Colonic mucosa (tissue), 4 donors: ENCODE measurements around the gene GNAO1. TPM values are rescaled to one million over a fixed set of nuclear protein-coding genes. Genes with fewer than 3 reads are reported as not detected.

Experiments
- DNase-seq: peaks from one replicate; pipeline ENCODE4 v3.0.0-alpha.2; 2020
- H3K27ac ChIP-seq: fragments of 200-600 bp; one replicate; pipeline ENCODE4 v1.8.0; 2021
- H3K27me3 ChIP-seq: fragments of 200-600 bp; one replicate; pipeline ENCODE4 v1.8.0; 2021
- H3K36me3 ChIP-seq: fragments of 200-600 bp; one replicate; pipeline ENCODE4 v1.8.0; 2021
- H3K4me1 ChIP-seq: fragments of 200-600 bp; one replicate; pipeline ENCODE4 v1.8.0; 2021; ENCODE audit warnings: mild to moderate bottlenecking
- H3K4me3 ChIP-seq: fragments of 200-600 bp; one replicate; pipeline ENCODE4 v1.8.0; 2021
- H3K9ac ChIP-seq, 2 donors: one replicate each; pipeline ENCODE4 v1.7.0; 2013; ENCODE audit warnings: control low read depth in 2 of 2, low read depth in 2 of 2, low read length in 2 of 2
- H3K9me3 ChIP-seq: fragments of 200-600 bp; one replicate; pipeline ENCODE4 v1.8.0; 2021
- CTCF ChIP-seq: fragments of 200-600 bp; IDR thresholded peaks from one replicate; pipeline ENCODE4 v1.8.0; 2022; ENCODE audit warnings: antibody characterized with exemption, mild to moderate bottlenecking
- intact Hi-C: fragments of 100-400 bp; cut with DNase I; formaldehyde crosslinking; loops from one replicate; pipeline ENCODE4 v1.14.1; 2022
- total RNA-seq, 2 donors: library from RNA; stranded (reverse); fragmentation: NEBNext Ultra II Directional in 1 of 2; extraction: Animal tissue kit (Norgen Biotek cat#: 25700) in 1 of 2; gene quantifications; one replicate each; pipeline ENCODE4 v1.2.1, GENCODE V29; 2021
- donor health status: healthy.
- donor health status: DM: no; HTN: no; CAD: no.
- donor health status: DM: no; HTN: no; CAD: no.

Gene GNAO1
- total RNA-seq, 2 donors from 2014 or later, result 1.7 to 10.8 TPM

DNA sequence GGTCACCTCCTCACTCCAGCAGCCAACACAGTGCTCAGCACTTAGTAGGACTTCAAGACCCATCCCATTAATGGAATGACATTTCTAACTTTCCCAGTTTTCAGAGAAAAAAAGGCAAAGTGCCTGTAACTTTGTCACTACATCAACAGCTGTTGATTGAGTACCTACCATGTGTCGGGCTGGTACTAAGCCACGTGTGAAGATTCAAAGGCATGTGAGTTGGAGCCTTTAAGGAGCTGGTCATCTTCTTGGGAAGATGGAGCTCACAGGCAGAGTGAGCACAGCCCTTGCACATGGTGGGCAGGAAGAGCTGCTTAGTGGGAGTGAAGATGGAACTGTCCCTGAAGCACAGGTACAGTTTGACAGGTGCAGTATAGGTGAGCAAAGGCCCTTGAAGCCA, 88.6 kb downstream of the GNAO1 start:
- H3K9me3 ChIP-seq, result no peaks in the 10 kb centered on the region
- H3K27ac ChIP-seq, result no peak overlapping the region
- intact Hi-C loops, result no loop called here

DNA sequence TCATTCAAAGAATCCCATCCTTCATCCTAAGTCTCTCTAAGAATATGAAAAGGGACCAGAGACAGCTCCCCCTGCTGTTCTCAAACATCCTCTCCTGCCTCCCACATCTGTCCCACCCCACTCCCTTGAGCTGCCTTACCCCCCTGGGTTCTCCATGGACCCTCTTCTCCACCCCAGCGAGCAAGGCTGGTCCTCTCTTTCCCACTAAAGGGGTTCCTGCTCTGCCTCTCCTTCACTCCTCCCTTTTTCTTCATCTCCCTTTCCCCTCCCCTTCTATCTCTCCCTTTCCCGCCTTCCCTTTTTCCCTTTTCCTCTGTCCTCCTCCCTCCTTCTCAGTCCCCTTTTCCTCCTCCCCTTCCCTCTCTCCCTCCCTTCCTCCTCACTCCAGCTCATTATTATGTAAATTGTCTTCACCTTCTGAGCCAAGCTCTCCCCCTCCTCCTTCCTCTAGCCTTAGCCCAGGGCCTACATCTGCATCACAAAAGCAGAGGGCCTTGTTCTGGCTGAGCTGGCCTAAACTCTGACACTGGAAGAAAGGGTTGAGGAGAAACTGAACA, 90.0 kb downstream of the GNAO1 start:
- DNase-seq, result no peak
- Histone ChIP-seq H3K4me1 (no peaks in the 10 kb centered on the region), H3K4me3 (no peak overlapping the region), H3K9ac (no peak overlapping the region), H3K9me3 (no peaks in the 10 kb centered on the region), H3K36me3 (no peaks in the 10 kb centered on the region), H3K27me3 (no peaks in the 10 kb centered on the region), H3K27ac (no peak overlapping the region)
- no peak for TF ChIP-seq CTCF
- intact Hi-C loops, result no loop called here

More for the DNA sequence above, 88.6 kb downstream of the GNAO1 start:
- no peak for TF ChIP-seq CTCF
- Histone ChIP-seq H3K9ac (no peak overlapping the region), H3K27me3 (no peaks in the 10 kb centered on the region), H3K4me3 (no peak overlapping the region), H3K4me1 (no peaks in the 10 kb centered on the region), H3K36me3 (no peaks in the 10 kb centered on the region)
- DNase-seq, result no peak

GRCh38 chr16:56282451-56282850, 91.2 kb downstream of the GNAO1 start:
- intact Hi-C loops, result no loop called here
- no peaks in the 10 kb centered on the region for H3K4me1 ChIP-seq
- no peak for DNase-seq
- no peak overlapping the region for H3K9ac ChIP-seq
- no peaks in the 10 kb centered on the region for H3K27me3 ChIP-seq
- H3K36me3 ChIP-seq, result no peaks in the 10 kb centered on the region
- no peaks in the 10 kb centered on the region for H3K9me3 ChIP-seq
- H3K4me3 ChIP-seq, result no peak overlapping the region
- TF ChIP-seq CTCF, result no peak
- H3K27ac ChIP-seq, result no peak overlapping the region

- DNase-seq, result no peak
- Histone ChIP-seq H3K9ac (no peak overlapping the region), H3K27ac (no peak overlapping the region), H3K4me3 (no peak overlapping the region), H3K27me3 (no peaks in the 10 kb centered on the region), H3K36me3 (no peaks in the 10 kb centered on the region), H3K4me1 (no peaks in the 10 kb centered on the region), H3K9me3 (no peaks in the 10 kb centered on the region)
- intact Hi-C loops, result no loop called here
- no peak for TF ChIP-seq CTCF
Observed at GRCh38 chr16:56284521-56284920, 93.2 kb downstream of the GNAO1 start.

- no peaks in the 10 kb centered on the region for H3K4me1 ChIP-seq
- intact Hi-C loops, result no loop called here
- H3K36me3 ChIP-seq, result no peaks in the 10 kb centered on the region
- H3K4me3 ChIP-seq, result no peak overlapping the region
- TF ChIP-seq CTCF, result no peak
- H3K27ac ChIP-seq, result no peak overlapping the region
- H3K9me3 ChIP-seq, result no peaks in the 10 kb centered on the region
- H3K9ac ChIP-seq, result no peak overlapping the region
- no peak for DNase-seq
- H3K27me3 ChIP-seq, result no peaks in the 10 kb centered on the region
Observed at GRCh38 chr16:56286809-56287208, 95.5 kb downstream of the GNAO1 start.
